ENCODE measurements around the gene CDC42. TPM values are rescaled to one million over a fixed set of nuclear protein-coding genes. Genes with fewer than 3 reads are reported as not detected.

Gene CDC42
- total and polyA plus RNA-seq, 4 donors: 387 to 542 (median 425) TPM

Small RNA genes lying within 50 kb of the gene (small RNA-seq; reads per million reads assigned to genes)
- gene RN7SL186P (ENCODE audit: low replicate concordance): not detected
- not detected for gene RNU6-776P (ENCODE audit: low replicate concordance)

Other genes starting within 250 kb of the CDC42 start
- under 1 TPM; 0.66 to 0.79 TPM for gene LDLRAD2, start 240.4 kb upstream of the CDC42 start, total RNA-seq
- 1 to 10 TPM; 4.4 to 5.6 TPM for gene LDLRAD2, start 240.4 kb upstream of the CDC42 start, polyA plus RNA-seq (ENCODE audit: insufficient read length in 2 of 2)
- gene HSPG2, start 115.4 kb upstream of the CDC42 start, total RNA-seq: 10 to 100 TPM; 57.5 to 72.1 TPM
- 10 to 100 TPM; 49.6 to 85.8 TPM for gene HSPG2, start 115.4 kb upstream of the CDC42 start, polyA plus RNA-seq (ENCODE audit: insufficient read length in 2 of 2)
- gene CELA3B, start 75.7 kb upstream of the CDC42 start, total RNA-seq: not detected
- gene CELA3B, start 75.7 kb upstream of the CDC42 start, polyA plus RNA-seq (ENCODE audit: insufficient read length in 2 of 2): under 1 TPM in 1 of 2 donors, not detected in 1; 0.50 TPM
- not detected for gene CELA3A, start 51.1 kb upstream of the CDC42 start, total RNA-seq
- gene CELA3A, start 51.1 kb upstream of the CDC42 start, polyA plus RNA-seq (ENCODE audit: insufficient read length in 2 of 2): not detected
- gene WNT4, start 90.4 kb downstream of the CDC42 start, total RNA-seq: 10 to 100 TPM; 12.9 to 35.0 TPM
- 10 to 100 TPM; 26.5 to 26.7 TPM for gene WNT4, start 90.4 kb downstream of the CDC42 start, polyA plus RNA-seq (ENCODE audit: insufficient read length in 2 of 2)